ENCODE results near the gene HOXC11. TPM values are rescaled to one million over a fixed set of nuclear protein-coding genes. Genes with fewer than 3 reads are reported as not detected.

Gene HOXC11
- total RNA-seq, 1 experiment from 2014 or later, result 2.4 TPM

DNA sequence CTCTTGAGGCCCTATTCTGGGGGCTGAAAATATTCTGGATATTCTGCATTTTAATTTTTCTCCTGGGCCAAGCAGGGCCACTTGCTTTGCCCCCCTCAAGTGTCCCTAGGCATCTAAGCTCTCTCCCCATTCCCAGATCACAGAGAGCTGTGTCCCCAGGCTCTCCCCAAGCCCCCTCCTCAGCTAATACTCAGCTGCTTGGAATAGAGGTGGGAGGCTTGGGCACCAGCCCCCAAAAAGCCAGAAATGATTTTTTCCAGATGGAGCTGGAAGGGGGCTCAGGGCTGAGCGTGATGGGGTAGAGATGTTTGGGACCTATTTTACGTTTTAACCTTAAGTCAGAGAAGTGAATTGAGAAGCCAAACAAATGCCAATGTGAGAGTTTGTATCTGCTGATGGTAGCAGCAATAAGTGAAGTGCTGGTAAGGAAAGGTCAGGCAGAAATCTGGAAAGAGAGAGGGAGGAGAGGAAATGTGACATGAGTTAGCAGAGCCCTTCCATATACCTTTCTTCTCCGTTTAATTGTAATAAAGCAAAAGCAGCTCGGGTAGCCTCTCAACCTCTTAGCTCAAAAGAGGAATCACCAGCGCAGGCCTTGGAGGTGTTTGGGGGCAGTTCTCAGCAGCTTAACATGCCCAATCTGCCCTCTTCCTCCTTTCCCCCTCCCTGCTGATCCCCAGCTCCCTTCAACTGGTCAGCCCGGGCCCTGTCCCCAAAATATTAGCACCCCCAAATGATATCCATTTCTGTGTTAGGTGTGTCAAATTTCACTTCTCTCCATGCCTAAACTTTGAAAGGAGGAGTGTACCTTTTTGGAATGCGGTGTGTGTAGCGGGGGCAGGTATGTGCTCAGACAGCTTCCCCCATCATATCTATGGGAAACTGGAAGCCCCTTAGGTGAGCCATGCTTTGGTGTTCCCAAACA, 50.3 kb downstream of the HOXC11 start:
- CTCF ChIA-PET, result interaction anchor here (0.5 to 2.1 kb wide), 4 partner anchors 9 to 375 kb away, joined by 3 to 9 read pairs (median 6); partner anchors contain the start of gene HOXC5
- intact Hi-C loops (cut with micrococcal nuclease; ENCODE audit: unreplicated experiment), result no loop called here
- Histone ChIP-seq H3K27me3 (ENCODE audit: insufficient read depth, low read depth) (no peaks in the 10 kb centered on the region), H3K9me3 (ENCODE audit: insufficient read depth, low read depth) (no peaks in the 10 kb centered on the region), H3K79me2 (ENCODE audit: low read depth) (no peaks in the 10 kb centered on the region), H3K4me1 (replicated peaks; ENCODE audit: insufficient read depth) (no peaks in the 10 kb centered on the region), H4K20me1 (ENCODE audit: insufficient read depth) (no peaks in the 10 kb centered on the region), H3K27ac (no peak overlapping the region), H3K4me2 (no peak overlapping the region), H2AFZ (no peak overlapping the region), H3F3A (ENCODE audit: insufficient read depth, low read depth) (no peaks in the 10 kb centered on the region), H3K4me3 (no peak overlapping the region), H3K36me3 (ENCODE audit: low read depth) (no peaks in the 10 kb centered on the region), H3K9me2 (ENCODE audit: insufficient read depth) (no peaks in the 10 kb centered on the region)
- POLR2A ChIA-PET (ENCODE audit: unreplicated experiment), result interaction anchor here (0.5 kb wide), 1 partner anchor 158 kb away, joined by 3 read pairs; no protein-coding TSS in a partner anchor
- no peak for TF ChIP-seq CTCF (conservative IDR thresholded peaks at IDR 0.05)
- no peak for TF ChIP-seq EZH2 (IDR thresholded peaks at IDR 0.05; ENCODE audit: low read depth)
- DNase-seq, result no peak
- no TSS peak for BruUV-seq (replicated peaks)

GRCh38 chr12:54024127-54024526, 51.2 kb downstream of the HOXC11 start:
- POLR2A ChIA-PET (ENCODE audit: unreplicated experiment), result no interaction called here
- Histone ChIP-seq H3K4me3 (no peak overlapping the region), H3K36me3 (ENCODE audit: low read depth) (no peaks in the 10 kb centered on the region), H3F3A (ENCODE audit: insufficient read depth, low read depth) (no peaks in the 10 kb centered on the region), H3K27me3 (ENCODE audit: insufficient read depth, low read depth) (no peaks in the 10 kb centered on the region), H3K9me2 (ENCODE audit: insufficient read depth) (no peaks in the 10 kb centered on the region), H3K27ac (no peak overlapping the region), H3K4me2 (no peak overlapping the region), H2AFZ (no peak overlapping the region), H3K4me1 (replicated peaks; ENCODE audit: insufficient read depth) (no peaks in the 10 kb centered on the region), H3K9me3 (ENCODE audit: insufficient read depth, low read depth) (no peaks in the 10 kb centered on the region), H3K79me2 (ENCODE audit: low read depth) (no peaks in the 10 kb centered on the region), H4K20me1 (ENCODE audit: insufficient read depth) (no peaks in the 10 kb centered on the region)
- intact Hi-C loops (cut with micrococcal nuclease; ENCODE audit: unreplicated experiment), result no loop called here
- CTCF ChIA-PET, result interaction anchor here (2.1 kb wide), 1 partner anchor 8 kb away, joined by 9 read pairs; the partner anchor contains the start of gene HOXC5
- no TSS peak for BruUV-seq (replicated peaks)
- DNase-seq, result no peak
- TF ChIP-seq EZH2 (IDR thresholded peaks at IDR 0.05; ENCODE audit: low read depth) (no peak), CTCF (conservative IDR thresholded peaks at IDR 0.05) (no peak)

GRCh38 chr12:54024581-54025305, 51.8 kb downstream of the HOXC11 start:
- no TSS peak for BruUV-seq (replicated peaks)
- H3K4me1 ChIP-seq (replicated peaks; ENCODE audit: insufficient read depth), result no peaks in the 10 kb centered on the region

More at GRCh38 chr12:54024581-54025305, 51.8 kb downstream of the HOXC11 start:
- Histone ChIP-seq H3K4me2 (no peak overlapping the region), H3K9me2 (ENCODE audit: insufficient read depth) (no peaks in the 10 kb centered on the region), H3K36me3 (ENCODE audit: low read depth) (no peaks in the 10 kb centered on the region), H3K27me3 (ENCODE audit: insufficient read depth, low read depth) (no peaks in the 10 kb centered on the region), H2AFZ (no peak overlapping the region), H3K79me2 (ENCODE audit: low read depth) (no peaks in the 10 kb centered on the region), H4K20me1 (ENCODE audit: insufficient read depth) (no peaks in the 10 kb centered on the region), H3K9me3 (ENCODE audit: insufficient read depth, low read depth) (no peaks in the 10 kb centered on the region), H3F3A (ENCODE audit: insufficient read depth, low read depth) (no peaks in the 10 kb centered on the region), H3K27ac (no peak overlapping the region), H3K4me3 (no peak overlapping the region)
- intact Hi-C loops (cut with micrococcal nuclease; ENCODE audit: unreplicated experiment), result no loop called here
- no peak for DNase-seq
- CTCF ChIA-PET, result interaction anchor here (2.1 kb wide), 1 partner anchor 8 kb away, joined by 9 read pairs; the partner anchor contains the start of gene HOXC5
- TF ChIP-seq CTCF (conservative IDR thresholded peaks at IDR 0.05), result no peak
- TF ChIP-seq EZH2 (IDR thresholded peaks at IDR 0.05; ENCODE audit: low read depth), result no peak
- POLR2A ChIA-PET (ENCODE audit: unreplicated experiment), result interaction anchor here (0.6 kb wide), 1 partner anchor 200 kb away, joined by 6 read pairs; no protein-coding TSS in a partner anchor
